Stimulated activated CD4-positive, alpha-beta T cell treated with anti-CD3 and anti-CD28 coated beads, Interleukin-4, amount 100 ng/mL, for 48 hours (primary cell): ENCODE data around the gene IGFBP4.
"Not testable (repeated sequence)": the region's sequence is repeated elsewhere in the genome, so short reads cannot be mapped to it uniquely, and the experiment has no call there.

Source experiments
- DNase-seq, 2 donors: peaks; one replicate each; pipeline ENCODE4 v3.0.0-alpha.2; 2020; ENCODE audit warnings: low read depth in 2 of 2

The IGFBP4 gene

GRCh38 chr17:40443196-40443987, at the start of gene IGFBP4:
Gene IGFBP4 (plus strand): TSS chr17:40443450. CDS start chr17:40443736, 286 bp downstream.
- peak; percentile 54 to 57 for DNase-seq

GRCh38 chr17:40399185-40399584, 44.1 kb upstream of the IGFBP4 start:
- DNase-seq = no peak

- no peak for DNase-seq
Observed at GRCh38 chr17:40402668-40403067, 40.6 kb upstream of the IGFBP4 start.

- no peak for DNase-seq
Observed at GRCh38 chr17:40404003-40404402, 39.2 kb upstream of the IGFBP4 start.

DNA sequence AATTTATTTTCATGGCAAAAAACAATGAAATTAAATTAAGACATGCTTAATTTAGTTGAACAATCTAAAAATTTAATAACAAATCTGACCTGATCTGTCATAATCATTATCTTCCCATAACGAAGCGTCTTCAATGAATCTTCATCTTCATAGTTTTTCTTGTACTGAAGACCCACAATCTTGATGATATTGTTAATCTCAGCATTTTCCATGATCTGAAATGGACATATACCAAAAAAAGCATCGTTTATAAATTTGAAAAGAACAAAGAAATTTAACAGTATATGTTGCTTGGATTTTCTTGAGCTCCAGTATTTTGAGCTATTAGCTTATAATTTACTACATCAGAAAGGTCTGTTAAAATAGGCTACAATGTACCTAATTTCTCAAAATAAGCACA, 35.8 kb upstream of the IGFBP4 start:
- DNase-seq = no peak

- not testable (repeated sequence) for DNase-seq
Observed at GRCh38 chr17:40409540-40409939, 33.7 kb upstream of the IGFBP4 start.

- no peak for DNase-seq
Observed at GRCh38 chr17:40410082-40410481, 33.2 kb upstream of the IGFBP4 start.

DNA sequence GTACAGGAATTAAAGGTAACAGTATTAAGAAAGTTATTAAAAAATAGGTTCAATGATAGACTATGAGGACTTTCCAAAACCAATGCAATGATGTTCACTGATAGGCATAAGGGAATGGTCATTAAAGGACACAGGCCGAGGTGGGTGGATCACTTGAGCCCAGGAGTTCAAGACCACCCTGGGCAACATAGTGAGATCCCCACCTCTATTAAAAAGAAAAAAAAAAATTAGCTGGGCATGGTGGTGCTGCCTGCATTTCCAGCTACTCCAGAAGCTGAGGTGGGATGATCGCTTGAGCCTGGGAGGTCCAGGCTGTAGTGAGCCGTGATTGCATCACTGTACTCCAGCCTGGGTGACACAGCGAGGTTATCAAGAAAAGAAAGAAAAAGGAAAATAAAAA, 31.4 kb upstream of the IGFBP4 start:
- no peak for DNase-seq

- no peak for DNase-seq
Observed at GRCh38 chr17:40412880-40413279, 30.4 kb upstream of the IGFBP4 start.

- DNase-seq = not testable (repeated sequence)
Observed at GRCh38 chr17:40414312-40414711, 28.9 kb upstream of the IGFBP4 start.

GRCh38 chr17:40415390-40415789, 27.9 kb upstream of the IGFBP4 start:
- no peak for DNase-seq

DNA sequence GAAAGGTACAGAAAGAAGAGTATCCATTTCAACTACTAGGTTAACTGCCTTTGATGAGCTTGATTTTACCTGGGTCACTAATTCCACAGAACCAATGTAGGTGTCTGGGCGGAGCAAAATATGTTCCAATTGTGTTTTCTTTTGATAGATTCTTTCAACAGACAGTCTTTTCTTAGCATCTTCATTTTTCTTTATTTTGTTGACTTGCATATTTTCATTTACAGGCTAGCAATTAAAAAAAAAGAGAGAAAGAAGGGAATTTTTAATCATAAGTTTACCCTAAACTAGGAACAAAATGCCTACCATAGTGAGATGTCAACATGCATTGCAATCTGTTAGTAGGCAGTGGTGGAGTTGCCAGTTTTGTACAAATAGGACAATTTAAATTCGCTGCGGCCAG, 26.6 kb upstream of the IGFBP4 start:
- no peak for DNase-seq

DNA sequence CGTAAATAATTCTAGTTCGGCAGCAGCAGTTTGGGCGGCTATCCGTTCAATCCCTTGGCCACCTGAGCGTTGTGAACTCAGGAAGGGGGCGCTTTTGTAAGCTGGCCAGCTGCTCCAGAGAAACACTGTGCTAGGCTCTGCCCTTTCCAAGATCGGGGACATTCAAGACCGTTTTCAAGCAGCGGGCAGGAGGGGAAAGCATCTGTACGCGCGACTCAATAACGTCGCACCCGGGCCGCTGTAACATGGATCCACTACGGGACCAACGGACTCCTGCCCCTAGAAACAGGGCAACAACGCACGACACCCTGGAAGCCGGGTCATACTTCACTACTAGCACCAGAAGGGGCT, 26.0 kb upstream of the IGFBP4 start:
- peak in 1 of 2 donors; percentile 19 for DNase-seq

GRCh38 chr17:40417609-40418427, 25.4 kb upstream of the IGFBP4 start, which contains the start of gene TOP2A:
Gene TOP2A (minus strand): TSS chr17:40417896. CDS start chr17:40417791, 105 bp downstream.
- DNase-seq = peak; percentile 90 to 94

- DNase-seq = no peak
Observed at GRCh38 chr17:40418428-40418706, 24.9 kb upstream of the IGFBP4 start.

- no peak for DNase-seq
Observed at GRCh38 chr17:40419559-40420331, 23.5 kb upstream of the IGFBP4 start.

- DNase-seq = no peak
Observed at GRCh38 chr17:40422990-40423633, 20.1 kb upstream of the IGFBP4 start.

DNA sequence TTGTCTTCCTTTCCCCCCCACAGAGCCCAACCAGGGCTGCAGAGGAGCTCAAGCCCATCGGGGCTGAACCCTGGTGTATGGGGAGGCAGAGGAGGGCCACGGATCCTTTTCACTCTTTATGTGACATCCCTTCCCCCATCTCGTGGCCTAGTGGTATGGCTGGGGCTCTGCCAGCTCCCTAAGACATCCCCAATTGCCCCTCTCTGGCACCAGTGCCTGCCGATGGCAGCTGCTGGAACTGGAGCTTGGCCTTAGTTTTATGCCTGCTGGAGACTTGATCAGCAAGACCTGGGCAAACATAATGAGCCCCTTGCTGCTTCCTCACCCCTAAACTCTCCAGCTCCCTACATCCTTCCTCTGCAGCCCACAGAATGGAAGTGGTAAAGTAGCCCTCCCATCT, 17.5 kb upstream of the IGFBP4 start:
- DNase-seq = no peak

- DNase-seq = no peak
Observed at GRCh38 chr17:40427002-40427491, 16.2 kb upstream of the IGFBP4 start.

- no peak for DNase-seq
Observed at GRCh38 chr17:40430272-40431230, 12.7 kb upstream of the IGFBP4 start.

- no peak for DNase-seq
Observed at GRCh38 chr17:40431231-40431602, 12.0 kb upstream of the IGFBP4 start.
